Dendritic cell treated with granulocyte-macrophage colony-stimulating factor and Interleukin-4, amounts not matched to agents 40 ng/mL and 50 ng/mL, for 4 days (primary cell): ENCODE measurements around the gene LRRC4C.

Experiments used
- H3K27ac Mint-ChIP-seq: one replicate; pipeline ENCODE4 v1.8.0; 2022; ENCODE audit warnings: mild to moderate bottlenecking, mixed read lengths
- H3K27me3 Mint-ChIP-seq: one replicate; pipeline ENCODE4 v1.8.0; 2022; ENCODE audit warnings: mild to moderate bottlenecking, mixed read lengths
- H3K36me3 Mint-ChIP-seq: one replicate; pipeline ENCODE4 v1.8.0; 2022; ENCODE audit warnings: low read depth, mixed read lengths
- H3K4me1 Mint-ChIP-seq: one replicate; pipeline ENCODE4 v1.8.0; 2022; ENCODE audit warnings: low read depth, mixed read lengths
- H3K4me3 Mint-ChIP-seq: one replicate; pipeline ENCODE4 v1.8.0; 2022; ENCODE audit warnings: mild to moderate bottlenecking, moderate library complexity, mixed read lengths
- H3K9me3 Mint-ChIP-seq: one replicate; pipeline ENCODE4 v1.8.0; 2022; ENCODE audit warnings: mixed read lengths
- intact Hi-C: fragments of 100-400 bp; cut with micrococcal nuclease; formaldehyde crosslinking; loops from one replicate; pipeline ENCODE4 v1.15.0; 2022

LRRC4C gene

GRCh38 chr11:41121600-41121999 lies 337.9 kb downstream of the LRRC4C start:
- intact Hi-C loops: no loop called here
- Mint-ChIP-seq H3K36me3 (no peaks in the 10 kb centered on the region), H3K4me1 (no peaks in the 10 kb centered on the region), H3K4me3 (no peak overlapping the region), H3K27ac (no peak overlapping the region), H3K9me3 (peaks cover 22% of the 10 kb centered on the region), H3K27me3 (no peaks in the 10 kb centered on the region)

GRCh38 chr11:41119484-41119883 lies 340.0 kb downstream of the LRRC4C start:
- Mint-ChIP-seq H3K4me3 (no peak overlapping the region), H3K36me3 (no peaks in the 10 kb centered on the region), H3K27ac (no peak overlapping the region), H3K27me3 (no peaks in the 10 kb centered on the region), H3K9me3 (peaks cover 22% of the 10 kb centered on the region), H3K4me1 (no peaks in the 10 kb centered on the region)
- intact Hi-C loops: no loop called here

GRCh38 chr11:41118521-41118920 lies 340.9 kb downstream of the LRRC4C start:
- intact Hi-C loops: no loop called here
- H3K27me3 Mint-ChIP-seq: no peaks in the 10 kb centered on the region
- no peak overlapping the region for H3K27ac Mint-ChIP-seq
- no peaks in the 10 kb centered on the region for H3K4me1 Mint-ChIP-seq
- H3K9me3 Mint-ChIP-seq: peaks cover 18% of the 10 kb centered on the region
- no peak overlapping the region for H3K4me3 Mint-ChIP-seq
- no peaks in the 10 kb centered on the region for H3K36me3 Mint-ChIP-seq

- H3K9me3 Mint-ChIP-seq: peaks cover 16% of the 10 kb centered on the region
- no peaks in the 10 kb centered on the region for H3K4me1 Mint-ChIP-seq
- no peak overlapping the region for H3K4me3 Mint-ChIP-seq
- no peaks in the 10 kb centered on the region for H3K27me3 Mint-ChIP-seq
- H3K27ac Mint-ChIP-seq: no peak overlapping the region
- H3K36me3 Mint-ChIP-seq: no peaks in the 10 kb centered on the region
- intact Hi-C loops: no loop called here
Measured at GRCh38 chr11:41116970-41117369, 342.5 kb downstream of the LRRC4C start.

GRCh38 chr11:41115066-41115465 lies 344.4 kb downstream of the LRRC4C start:
- Mint-ChIP-seq H3K36me3 (no peaks in the 10 kb centered on the region), H3K27ac (no peak overlapping the region), H3K9me3 (no peaks in the 10 kb centered on the region), H3K4me3 (no peak overlapping the region), H3K4me1 (no peaks in the 10 kb centered on the region), H3K27me3 (no peaks in the 10 kb centered on the region)
- intact Hi-C loops: no loop called here

- Mint-ChIP-seq H3K4me1 (no peaks in the 10 kb centered on the region), H3K36me3 (no peaks in the 10 kb centered on the region), H3K27me3 (no peaks in the 10 kb centered on the region), H3K9me3 (no peaks in the 10 kb centered on the region), H3K4me3 (no peak overlapping the region), H3K27ac (no peak overlapping the region)
- intact Hi-C loops: no loop called here
Measured at GRCh38 chr11:41113160-41113559, 346.3 kb downstream of the LRRC4C start.

- Mint-ChIP-seq H3K9me3 (no peaks in the 10 kb centered on the region), H3K4me3 (no peak overlapping the region), H3K36me3 (no peaks in the 10 kb centered on the region), H3K27me3 (no peaks in the 10 kb centered on the region), H3K27ac (no peak overlapping the region), H3K4me1 (no peaks in the 10 kb centered on the region)
- intact Hi-C loops: no loop called here
Measured at GRCh38 chr11:41110527-41110926, 348.9 kb downstream of the LRRC4C start.

- H3K27me3 Mint-ChIP-seq: no peaks in the 10 kb centered on the region
- H3K27ac Mint-ChIP-seq: no peak overlapping the region
- H3K36me3 Mint-ChIP-seq: no peaks in the 10 kb centered on the region
- peaks cover 16% of the 10 kb centered on the region for H3K9me3 Mint-ChIP-seq
- intact Hi-C loops: no loop called here
- H3K4me1 Mint-ChIP-seq: no peaks in the 10 kb centered on the region
- H3K4me3 Mint-ChIP-seq: no peak overlapping the region
Measured at GRCh38 chr11:41102471-41102870, 357.0 kb downstream of the LRRC4C start.

- H3K9me3 Mint-ChIP-seq: peaks cover 16% of the 10 kb centered on the region
- H3K27ac Mint-ChIP-seq: no peak overlapping the region
- no peaks in the 10 kb centered on the region for H3K36me3 Mint-ChIP-seq
- intact Hi-C loops: no loop called here
- no peaks in the 10 kb centered on the region for H3K27me3 Mint-ChIP-seq
- no peaks in the 10 kb centered on the region for H3K4me1 Mint-ChIP-seq
- no peak overlapping the region for H3K4me3 Mint-ChIP-seq
Measured at GRCh38 chr11:41099654-41100053, 359.8 kb downstream of the LRRC4C start.

- Mint-ChIP-seq H3K36me3 (no peaks in the 10 kb centered on the region), H3K4me3 (no peak overlapping the region), H3K27ac (no peak overlapping the region), H3K9me3 (no peaks in the 10 kb centered on the region), H3K4me1 (no peaks in the 10 kb centered on the region), H3K27me3 (no peaks in the 10 kb centered on the region)
- intact Hi-C loops: no loop called here
Measured at GRCh38 chr11:41085123-41085522, 374.3 kb downstream of the LRRC4C start.

- intact Hi-C loops: no loop called here
- no peak overlapping the region for H3K27ac Mint-ChIP-seq
- no peaks in the 10 kb centered on the region for H3K27me3 Mint-ChIP-seq
- no peaks in the 10 kb centered on the region for H3K4me1 Mint-ChIP-seq
- H3K9me3 Mint-ChIP-seq: peaks cover 17% of the 10 kb centered on the region
- H3K4me3 Mint-ChIP-seq: no peak overlapping the region
- H3K36me3 Mint-ChIP-seq: no peaks in the 10 kb centered on the region
Measured at GRCh38 chr11:41081756-41082285, 377.6 kb downstream of the LRRC4C start.

GRCh38 chr11:41074318-41074717 lies 385.1 kb downstream of the LRRC4C start:
- no peak overlapping the region for H3K4me3 Mint-ChIP-seq
- H3K9me3 Mint-ChIP-seq: peaks cover 37% of the 10 kb centered on the region
- no peaks in the 10 kb centered on the region for H3K4me1 Mint-ChIP-seq
- intact Hi-C loops: no loop called here
- H3K27me3 Mint-ChIP-seq: no peaks in the 10 kb centered on the region
- no peaks in the 10 kb centered on the region for H3K36me3 Mint-ChIP-seq
- H3K27ac Mint-ChIP-seq: no peak overlapping the region

- intact Hi-C loops: no loop called here
- Mint-ChIP-seq H3K4me3 (no peak overlapping the region), H3K27me3 (no peaks in the 10 kb centered on the region), H3K9me3 (peaks cover 74% of the 10 kb centered on the region), H3K36me3 (no peaks in the 10 kb centered on the region), H3K27ac (no peak overlapping the region), H3K4me1 (no peaks in the 10 kb centered on the region)
Measured at GRCh38 chr11:41065432-41065831, 394.0 kb downstream of the LRRC4C start.

GRCh38 chr11:41058138-41058537 lies 401.3 kb downstream of the LRRC4C start:
- Mint-ChIP-seq H3K27ac (no peak overlapping the region), H3K4me1 (no peaks in the 10 kb centered on the region), H3K4me3 (no peak overlapping the region), H3K36me3 (no peaks in the 10 kb centered on the region), H3K9me3 (peaks cover 16% of the 10 kb centered on the region), H3K27me3 (no peaks in the 10 kb centered on the region)
- intact Hi-C loops: no loop called here

- Mint-ChIP-seq H3K4me3 (no peak overlapping the region), H3K9me3 (peaks cover 6% of the 10 kb centered on the region), H3K36me3 (no peaks in the 10 kb centered on the region), H3K27me3 (no peaks in the 10 kb centered on the region), H3K27ac (no peak overlapping the region), H3K4me1 (no peaks in the 10 kb centered on the region)
- intact Hi-C loops: no loop called here
Measured at GRCh38 chr11:41056892-41057569, 402.4 kb downstream of the LRRC4C start.
